GM18873 (cell line): ENCODE data around the gene RPS19.
"Not testable (repeated sequence)": the region's sequence is repeated elsewhere in the genome, so short reads cannot be mapped to it uniquely, and the experiment has no call there.

Experiments used
- ATAC-seq: cut with Tn5 transposase; IDR thresholded peaks from one replicate; pipeline ENCODE4 v1.9.1; 2021; ENCODE audit warnings: mild to moderate bottlenecking, moderate library complexity, moderate number of reproducible peaks; ENCODE audit not compliant: unreplicated experiment, low FRiP score

Gene RPS19

DNA sequence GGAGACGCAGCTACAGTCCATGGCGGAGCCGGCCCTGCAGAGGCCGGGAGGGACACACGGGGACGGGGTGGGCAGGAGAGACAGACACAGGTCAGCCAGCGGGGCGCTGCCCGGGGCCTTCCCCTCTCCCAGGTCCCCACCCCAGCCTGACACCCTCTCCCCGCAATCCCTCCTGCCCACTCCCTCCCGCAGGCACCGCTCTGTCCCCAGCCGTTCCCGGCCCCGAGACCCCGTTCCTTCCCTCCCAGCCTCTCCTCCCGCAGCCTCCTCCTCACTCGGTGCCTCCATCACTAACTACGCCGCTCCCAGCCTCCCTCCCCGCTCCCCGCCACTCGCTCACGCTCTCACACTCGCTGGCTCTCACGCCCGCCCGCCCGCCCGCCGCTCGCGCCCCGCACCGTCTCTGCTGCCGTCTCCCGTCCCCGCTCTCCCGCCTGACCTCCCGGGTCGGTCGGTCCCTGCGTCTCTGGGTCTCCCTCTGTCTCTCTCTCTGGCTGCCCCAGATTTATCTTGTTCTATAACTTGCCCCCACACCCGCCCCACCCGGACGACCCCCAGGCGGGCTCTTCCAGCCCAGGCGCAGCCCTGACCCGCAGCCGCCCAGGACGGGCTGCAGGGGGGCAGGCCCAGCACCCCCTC is 53.0 kb downstream of the RPS19 start:
- ATAC-seq, result no peak

- no peak for ATAC-seq
Measured at GRCh38 chr19:41913538-41914423, 53.7 kb downstream of the RPS19 start.

- not testable (repeated sequence) for ATAC-seq
Measured at GRCh38 chr19:41914424-41914834, 54.4 kb downstream of the RPS19 start.

DNA sequence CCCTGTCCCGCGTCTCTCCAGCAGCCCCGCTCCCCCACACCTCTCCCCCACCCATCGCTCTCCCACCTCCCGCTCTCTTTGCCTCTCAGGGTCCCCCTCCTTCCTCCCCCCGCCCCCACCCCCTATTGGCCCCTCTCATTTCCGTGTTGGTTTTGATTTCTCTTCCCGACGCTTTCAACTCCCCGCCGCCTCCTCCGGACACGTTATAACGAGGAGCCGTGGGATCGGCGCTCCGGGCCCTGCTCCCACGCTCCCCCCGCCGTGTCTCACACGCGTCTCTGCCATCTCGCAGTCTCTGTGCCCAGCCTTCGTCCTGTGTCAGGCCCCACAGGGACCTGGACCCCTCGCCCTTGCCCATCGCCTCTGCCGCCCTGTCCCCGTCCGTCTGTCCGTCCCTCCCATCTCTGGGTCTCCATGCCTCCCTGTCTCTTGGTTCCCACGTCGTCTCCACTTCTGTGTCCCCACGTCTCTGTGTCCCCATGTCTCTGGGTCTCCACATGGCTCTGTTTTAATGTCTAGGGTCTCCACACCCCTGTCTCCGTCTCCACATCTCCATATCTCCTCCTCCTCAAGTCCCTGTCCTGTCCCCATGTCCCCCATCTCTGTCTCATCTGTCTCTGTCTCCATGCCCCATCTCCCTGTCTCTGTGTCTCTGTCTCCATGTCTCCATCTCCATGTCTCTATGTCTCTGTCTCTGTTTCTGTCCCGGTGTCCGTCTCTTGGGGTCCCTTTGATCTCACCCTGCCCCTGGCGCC is 55.1 kb downstream of the RPS19 start:
- no peak for ATAC-seq

GRCh38 chr19:41915776-41916414 is 55.8 kb downstream of the RPS19 start:
- no peak for ATAC-seq

DNA sequence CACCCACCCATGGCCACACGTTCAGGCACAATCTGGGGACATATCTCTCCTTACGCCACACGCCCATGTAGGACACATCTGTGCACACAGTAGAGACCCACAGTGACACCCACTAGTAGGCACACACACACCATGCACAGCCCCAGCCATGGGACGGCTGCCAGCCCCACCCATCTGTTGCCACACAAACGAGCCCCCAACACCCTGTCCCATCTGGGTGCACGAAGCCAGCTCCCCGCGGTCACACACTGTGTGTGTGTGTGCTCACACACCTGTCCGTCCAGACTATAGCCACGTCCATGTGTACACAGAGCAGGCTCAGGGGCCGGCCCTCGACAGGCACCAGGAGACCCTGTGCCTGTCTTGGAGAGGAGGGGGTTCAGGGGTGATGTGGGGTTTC is 57.6 kb downstream of the RPS19 start:
- ATAC-seq, result no peak

DNA sequence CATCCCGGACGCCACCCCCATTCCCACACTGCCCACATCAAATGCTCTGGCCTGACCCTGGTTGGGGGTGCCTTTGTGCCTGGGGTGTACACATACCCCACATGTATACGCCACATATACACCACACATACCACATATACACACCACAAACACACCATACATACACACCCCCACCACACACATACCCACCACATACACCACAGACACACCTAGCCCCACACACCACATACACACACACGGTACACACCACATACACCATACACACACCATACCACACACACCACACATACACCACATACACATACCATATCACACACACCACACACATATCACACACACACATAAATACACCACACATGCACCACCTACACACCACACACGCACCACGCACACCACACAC is 58.0 kb downstream of the RPS19 start:
- no peak for ATAC-seq

- no peak for ATAC-seq
Measured at GRCh38 chr19:41918653-41919244, 58.7 kb downstream of the RPS19 start.

DNA sequence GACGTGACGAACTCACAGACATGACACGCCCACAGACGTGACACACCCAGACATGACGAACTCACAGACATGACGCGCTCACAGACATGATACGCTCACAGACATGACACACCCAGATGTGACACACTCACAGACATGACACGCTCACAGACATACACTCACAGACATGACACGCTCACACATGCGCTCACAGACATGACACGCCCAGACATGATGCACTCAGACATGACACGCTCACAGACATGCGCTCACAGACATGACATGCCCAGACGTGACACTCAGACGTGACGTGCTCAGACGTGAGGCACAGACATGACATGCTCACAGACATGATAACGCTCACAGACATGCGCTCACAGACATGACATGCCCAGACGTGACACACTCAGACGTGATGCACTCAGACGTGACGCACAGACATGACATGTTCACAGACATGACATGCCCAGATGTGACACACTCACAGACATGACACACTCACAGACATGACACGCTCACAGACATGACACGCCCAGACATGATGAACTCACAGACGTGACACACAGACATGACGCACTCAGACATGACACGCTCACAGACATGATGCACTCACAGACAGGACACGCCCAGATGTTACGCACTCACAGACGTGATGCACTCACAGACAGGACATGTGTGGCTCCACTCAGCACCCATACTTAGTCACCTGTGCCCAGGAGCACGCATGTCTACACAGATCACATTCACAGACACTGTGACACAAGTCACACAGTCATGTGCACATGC is 60.1 kb downstream of the RPS19 start:
- ATAC-seq, result no peak

DNA sequence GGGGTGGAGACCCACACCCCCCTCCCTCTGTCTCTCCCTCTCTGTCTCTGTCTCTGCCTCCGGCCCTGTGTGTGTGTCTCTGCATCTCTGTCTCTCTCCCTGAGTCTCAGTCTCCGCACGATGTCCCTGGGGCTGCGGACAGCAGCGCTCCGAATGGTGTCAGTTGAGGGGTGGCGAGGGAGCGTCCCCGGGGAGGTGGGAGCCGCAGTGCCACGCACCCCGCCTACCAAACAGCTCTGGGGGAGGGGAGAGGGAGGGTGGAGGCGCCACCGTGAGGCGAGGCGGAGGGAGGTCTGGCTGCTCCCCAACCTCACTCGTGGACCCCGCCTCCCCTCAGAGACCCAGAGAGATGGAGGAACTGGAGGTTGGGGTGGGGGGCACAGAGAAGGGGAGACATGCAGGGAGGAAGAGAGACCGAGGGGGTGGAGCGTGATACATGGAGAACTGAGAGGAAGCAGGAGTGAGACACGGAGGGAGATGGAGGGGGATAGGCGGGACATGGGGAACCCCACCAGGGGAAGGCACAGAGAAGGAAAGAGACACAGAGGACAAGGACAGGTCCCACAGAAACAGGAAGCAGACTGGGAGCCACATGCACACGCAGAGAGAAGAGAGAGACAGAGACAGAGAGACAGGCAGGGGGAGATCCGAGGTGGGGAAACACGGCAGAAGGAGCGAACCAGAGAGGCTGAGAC is 61.0 kb downstream of the RPS19 start:
- no peak for ATAC-seq

DNA sequence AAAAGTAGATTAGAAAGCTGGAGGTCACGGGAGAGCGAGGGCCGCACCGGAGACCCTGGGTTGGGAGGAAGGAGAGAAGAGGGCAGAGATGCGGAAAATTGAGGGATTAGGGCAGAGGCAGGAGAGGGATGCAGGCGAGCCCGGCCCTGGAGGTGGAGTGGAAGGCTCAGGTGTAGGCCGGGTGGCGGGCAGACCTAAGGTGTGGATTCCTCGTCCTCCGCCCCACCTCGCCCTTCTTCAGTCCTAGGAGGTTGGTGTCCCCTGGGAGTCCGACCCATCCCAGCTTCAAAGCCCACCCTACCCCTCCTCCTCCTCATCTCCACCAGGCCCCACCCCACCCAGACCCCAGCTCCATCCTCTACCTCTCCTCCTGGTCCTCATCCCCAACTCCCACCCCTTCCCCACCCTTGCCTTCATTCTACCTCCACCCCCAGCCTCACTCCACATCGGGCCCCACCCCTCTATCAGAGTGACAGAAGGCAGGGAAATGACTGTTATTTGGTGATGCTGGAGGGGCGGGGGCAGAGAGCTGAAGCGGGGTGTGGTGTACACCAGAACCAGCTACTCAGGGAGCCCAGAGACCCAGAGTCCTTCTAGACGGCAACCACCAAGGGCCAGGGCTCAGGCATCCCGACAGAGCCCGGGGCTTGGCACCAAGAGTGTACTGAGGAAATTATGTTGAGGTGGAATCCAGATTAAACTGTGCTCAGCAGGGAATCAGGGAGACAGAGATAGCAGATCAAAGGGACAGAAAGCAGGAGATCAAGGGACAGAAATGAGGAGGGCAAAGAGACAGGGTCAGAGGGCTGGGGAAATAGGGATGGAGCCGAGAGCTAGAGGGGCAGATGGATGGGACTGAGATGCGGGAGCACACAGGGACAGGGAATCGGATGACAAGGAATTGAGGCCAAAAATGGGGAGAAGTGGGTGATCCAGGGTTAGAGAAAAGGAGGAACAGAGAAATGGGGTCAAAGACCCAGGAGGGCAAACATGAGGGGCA is 61.8 kb downstream of the RPS19 start:
- ATAC-seq, result no peak
